NCI-H82 treated with DMSO at 0.1 percent for 48 hours (cell line): ENCODE results near the gene AP2A2.

Experiments used
- DNase-seq: peaks from one replicate; lab custom pipeline; 2025; ENCODE audit not compliant: unreplicated experiment; lab: John Stamatoyannopoulos, UW

Gene AP2A2

DNA sequence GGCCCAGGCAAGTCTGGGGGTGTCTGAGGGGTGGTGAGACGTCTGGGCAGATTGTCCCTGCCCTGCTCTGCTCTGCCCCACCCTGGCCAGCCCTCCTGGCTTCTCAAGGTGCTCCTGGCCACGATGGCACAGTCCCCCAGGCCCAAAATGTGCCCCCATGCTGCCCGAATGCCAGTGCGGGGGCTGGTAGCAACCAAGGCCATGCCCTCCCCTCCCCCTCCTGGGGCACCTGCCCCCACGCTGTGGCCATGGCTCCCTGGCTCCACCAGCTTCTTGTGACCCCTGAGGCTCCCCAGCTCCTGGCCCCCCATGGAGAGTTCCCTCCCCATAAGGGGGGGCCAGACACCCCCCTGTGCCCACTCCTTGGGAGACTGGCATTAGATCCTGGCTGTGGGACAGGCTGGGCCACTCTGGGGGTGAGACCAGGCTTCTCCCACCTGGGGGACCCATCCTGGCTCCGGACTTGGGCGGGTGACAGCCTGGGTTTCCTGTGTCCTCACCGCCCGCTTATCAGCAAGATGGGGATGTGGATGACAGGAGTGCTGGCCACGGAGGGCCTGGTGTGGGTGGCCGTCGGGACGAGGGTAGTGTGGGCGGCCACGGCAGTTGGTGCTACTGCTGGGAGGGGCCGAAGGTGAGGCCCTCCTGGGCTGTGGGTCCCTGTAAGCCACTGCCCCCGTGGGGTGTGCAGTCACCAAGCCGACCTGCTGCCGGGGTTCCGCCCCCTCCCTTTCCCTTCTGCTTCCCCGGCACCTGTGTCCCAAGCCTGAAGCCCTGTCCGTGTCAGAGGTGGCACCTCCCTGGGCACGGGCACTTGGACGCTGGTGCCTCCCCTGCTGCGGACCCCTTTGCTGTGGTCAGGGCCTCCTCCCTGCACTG lies 126.7 kb downstream of the AP2A2 start:
- no peak for DNase-seq

DNA sequence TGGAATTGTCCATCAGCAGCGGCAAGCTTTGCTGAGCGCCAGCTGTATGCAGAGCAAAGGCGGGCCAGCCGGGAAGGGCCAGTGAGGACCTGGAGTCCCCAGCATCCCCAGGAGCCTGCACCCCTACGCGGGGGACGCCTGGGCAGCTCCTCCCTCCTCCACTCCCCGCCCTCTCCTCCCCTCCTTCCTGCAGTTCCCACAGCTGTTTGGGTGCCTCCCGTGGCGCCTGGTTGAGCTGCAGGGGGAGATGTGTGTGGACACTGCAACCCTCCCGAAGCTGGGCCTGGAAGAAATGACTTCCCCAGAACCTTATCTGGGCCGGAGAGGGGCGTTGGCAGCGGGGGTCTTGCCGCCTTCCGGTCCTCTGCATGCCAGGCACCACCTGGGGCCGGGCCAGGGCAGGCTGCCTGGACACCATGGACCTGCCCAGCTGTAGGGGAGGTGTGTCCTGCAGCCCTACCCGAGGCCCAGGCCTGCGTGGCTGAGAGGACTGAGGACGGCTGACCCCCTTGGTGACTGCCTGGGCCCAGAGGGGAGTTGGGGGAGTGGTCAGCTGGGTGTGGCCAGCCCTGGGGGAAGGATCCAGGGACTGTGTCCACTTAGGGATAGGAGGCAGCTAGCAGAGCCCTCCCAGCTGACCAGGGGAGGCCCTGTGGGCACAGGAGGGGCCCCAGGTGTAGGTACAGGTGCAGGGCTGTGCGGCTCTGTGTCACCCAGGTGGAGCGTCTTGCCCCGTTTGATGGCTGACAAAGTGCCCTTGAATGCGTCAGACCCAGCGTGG lies 127.6 kb downstream of the AP2A2 start:
- DNase-seq, result no peak

DNA sequence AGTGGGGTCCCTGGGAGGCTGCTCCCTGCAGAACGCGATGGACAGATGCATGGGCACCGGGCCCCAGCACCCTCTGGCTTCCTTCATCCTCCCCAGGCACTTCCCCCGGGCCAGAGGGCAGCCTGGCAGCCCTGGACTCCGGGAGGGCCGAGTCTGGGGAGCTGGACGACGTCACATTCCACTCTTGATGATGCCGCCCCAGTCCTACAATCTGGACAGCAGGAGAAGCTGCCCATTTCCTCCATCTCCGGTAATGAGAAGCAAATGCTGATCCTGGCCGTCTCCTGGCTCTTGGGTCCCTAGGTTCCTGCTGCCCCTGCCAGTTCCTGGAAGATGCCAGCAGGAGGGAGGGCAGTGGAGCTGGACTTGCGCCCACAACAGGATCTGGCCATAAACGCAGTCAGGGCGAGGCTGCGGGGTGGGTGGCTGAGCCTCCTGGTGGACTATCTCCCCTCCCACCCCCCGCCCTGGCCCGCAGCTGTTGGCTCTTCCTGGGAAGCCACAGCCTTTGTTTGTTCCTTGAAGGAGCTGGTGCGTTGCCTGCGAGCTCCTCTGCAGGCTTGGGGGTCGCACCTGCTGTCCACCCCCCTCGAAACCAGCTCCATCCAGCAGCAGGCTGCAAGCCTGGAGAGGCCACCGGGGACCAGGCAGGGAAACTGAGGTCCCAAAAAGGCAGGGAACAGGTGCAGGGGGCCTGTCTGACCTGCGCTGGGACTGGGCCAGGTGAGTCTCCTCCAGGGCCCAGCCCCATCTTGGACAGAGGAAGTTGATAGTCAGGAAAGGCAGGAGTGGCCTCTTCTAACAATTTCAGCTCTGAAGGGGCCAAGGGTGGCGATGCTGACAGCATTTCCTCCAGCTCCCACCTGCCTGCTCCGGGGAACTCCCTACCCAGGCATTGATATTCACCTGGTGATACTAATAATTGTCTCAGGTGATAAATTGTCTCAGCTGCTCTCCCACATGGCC lies 128.8 kb downstream of the AP2A2 start:
- no peak for DNase-seq

- no peak for DNase-seq
Measured at GRCh38 chr11:1055109-1055703, 129.5 kb downstream of the AP2A2 start.

- no peak for DNase-seq
Measured at GRCh38 chr11:1055990-1056771, 130.5 kb downstream of the AP2A2 start.

GRCh38 chr11:1057806-1058205 lies 132.1 kb downstream of the AP2A2 start:
- no peak for DNase-seq

GRCh38 chr11:1059759-1060158 lies 134.1 kb downstream of the AP2A2 start:
- no peak for DNase-seq

DNA sequence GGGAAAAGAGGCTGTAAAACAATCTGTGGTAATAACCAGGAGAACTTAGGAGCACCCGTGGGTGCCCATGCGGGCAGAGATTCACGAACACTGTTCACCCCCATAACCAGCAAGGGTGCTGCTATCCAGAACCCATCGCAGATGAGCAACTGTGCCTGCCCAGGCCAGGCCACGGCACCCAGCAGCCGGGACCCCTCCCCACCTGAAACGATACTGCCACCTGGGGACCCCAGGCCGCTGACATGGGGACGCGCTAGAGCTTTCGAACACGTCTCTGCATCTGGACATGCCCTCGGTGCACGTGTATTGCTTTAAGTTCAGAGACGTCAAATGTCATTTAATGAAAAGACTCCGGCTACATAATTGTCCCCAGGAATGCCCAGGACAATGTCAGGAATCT lies 134.7 kb downstream of the AP2A2 start:
- no peak for DNase-seq

DNA sequence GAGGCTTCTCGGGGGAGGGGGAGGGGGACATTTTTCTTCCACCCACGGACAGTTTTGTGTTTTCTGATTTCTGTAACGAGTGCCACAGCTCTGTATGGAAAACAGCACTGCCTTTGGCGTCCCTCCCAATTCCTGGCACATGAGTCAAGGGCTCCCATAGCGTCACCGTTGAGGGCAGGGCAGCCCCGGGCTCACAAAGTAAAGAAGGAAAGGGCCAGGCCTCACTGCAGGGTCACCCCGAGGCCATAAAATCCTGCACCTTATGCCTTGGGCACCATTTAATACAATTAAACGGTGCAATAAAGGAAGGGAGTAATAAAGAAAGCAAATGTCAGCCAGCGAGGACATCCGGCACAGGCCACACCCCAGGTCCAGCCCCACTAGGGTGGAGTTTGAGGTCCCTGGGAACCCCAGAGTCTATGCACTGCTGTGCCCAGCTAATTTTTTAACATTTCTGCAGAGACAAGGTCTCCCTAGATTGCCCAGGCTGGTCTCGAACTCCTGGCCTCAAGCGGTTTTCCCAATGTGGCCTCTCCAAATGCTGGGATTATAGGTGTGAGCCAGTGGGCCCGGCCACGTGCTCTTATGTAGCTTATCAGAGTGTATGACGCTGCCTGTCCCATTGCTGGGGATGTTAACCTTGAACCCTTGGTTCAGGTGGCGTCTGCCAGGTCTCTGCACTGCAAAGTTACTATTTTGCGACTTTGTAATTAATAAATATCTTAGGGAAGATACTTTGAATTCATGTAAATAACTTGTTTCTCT lies 135.4 kb downstream of the AP2A2 start:
- DNase-seq, result no peak
